ENCODE results near the gene SCLT1. TPM values are rescaled to one million over a fixed set of nuclear protein-coding genes. Genes with fewer than 3 reads are reported as not detected.

Gene SCLT1
- total RNA-seq, 1 experiment from 2014 or later, result 12.5 TPM

GRCh38 chr4:128958194-128958593 is 135.1 kb downstream of the SCLT1 start:
- no peak for DNase-seq (ENCODE audit: low spot score)

- no peak for DNase-seq (ENCODE audit: low spot score)
These were observed 135.9 kb downstream of the SCLT1 start for GRCh38 chr4:128957459-128957858.

- no peak for DNase-seq (ENCODE audit: low spot score)
These were observed 137.6 kb downstream of the SCLT1 start for GRCh38 chr4:128955751-128956150.

- no peak for DNase-seq (ENCODE audit: low spot score)
These were observed 138.4 kb downstream of the SCLT1 start for GRCh38 chr4:128954941-128955340.

GRCh38 chr4:128951316-128951715 is 142.0 kb downstream of the SCLT1 start:
- DNase-seq (ENCODE audit: low spot score), result no peak

GRCh38 chr4:128950796-128951195 is 142.5 kb downstream of the SCLT1 start:
- DNase-seq (ENCODE audit: low spot score), result no peak

GRCh38 chr4:128946916-128947315 is 146.4 kb downstream of the SCLT1 start:
- no peak for DNase-seq (ENCODE audit: low spot score)

- DNase-seq (ENCODE audit: low spot score), result no peak
These were observed 150.7 kb downstream of the SCLT1 start for GRCh38 chr4:128942607-128943006.

GRCh38 chr4:128940971-128941370 is 152.4 kb downstream of the SCLT1 start:
- no peak for DNase-seq (ENCODE audit: low spot score)

GRCh38 chr4:128930051-128930450 is 163.3 kb downstream of the SCLT1 start:
- DNase-seq (ENCODE audit: low spot score), result no peak

- DNase-seq (ENCODE audit: low spot score), result no peak
These were observed 168.4 kb downstream of the SCLT1 start for GRCh38 chr4:128924951-128925350.

- no peak for DNase-seq (ENCODE audit: low spot score)
These were observed 171.4 kb downstream of the SCLT1 start for GRCh38 chr4:128921954-128922353.

- DNase-seq (ENCODE audit: low spot score), result no peak
These were observed 175.6 kb downstream of the SCLT1 start for GRCh38 chr4:128917781-128918180.

GRCh38 chr4:128916832-128917231 is 176.5 kb downstream of the SCLT1 start:
- no peak for DNase-seq (ENCODE audit: low spot score)

- no peak for DNase-seq (ENCODE audit: low spot score)
These were observed 177.8 kb downstream of the SCLT1 start for GRCh38 chr4:128915544-128915943.

- no peak for DNase-seq (ENCODE audit: low spot score)
These were observed 180.1 kb downstream of the SCLT1 start for GRCh38 chr4:128913228-128913627.

GRCh38 chr4:128908735-128909134 is 184.6 kb downstream of the SCLT1 start:
- DNase-seq (ENCODE audit: low spot score), result no peak

- DNase-seq (ENCODE audit: low spot score), result no peak
These were observed 185.4 kb downstream of the SCLT1 start for GRCh38 chr4:128907981-128908380.

GRCh38 chr4:128906581-128906980 is 186.8 kb downstream of the SCLT1 start:
- DNase-seq (ENCODE audit: low spot score), result no peak

- DNase-seq (ENCODE audit: low spot score), result no peak
These were observed 188.5 kb downstream of the SCLT1 start for GRCh38 chr4:128904821-128905220.

GRCh38 chr4:128880662-128881061 is 212.7 kb downstream of the SCLT1 start:
- DNase-seq (ENCODE audit: low spot score), result no peak

- DNase-seq (ENCODE audit: low spot score), result no peak
These were observed 213.4 kb downstream of the SCLT1 start for GRCh38 chr4:128879971-128880370.

GRCh38 chr4:128879283-128879682 is 214.1 kb downstream of the SCLT1 start:
- no peak for DNase-seq (ENCODE audit: low spot score)

GRCh38 chr4:128877934-128878333 is 215.4 kb downstream of the SCLT1 start:
- no peak for DNase-seq (ENCODE audit: low spot score)

- DNase-seq (ENCODE audit: low spot score), result no peak
These were observed 217.1 kb downstream of the SCLT1 start for GRCh38 chr4:128876200-128876599.
